OCI-LY7 (cell line): ENCODE measurements around the gene TULP4.

ENCODE experiments used
- CTCF ChIP-seq: fragments of 200-600 bp; sonication (generic); conservative IDR thresholded peaks from 2 replicates; pipeline ENCODE4 v1.5.1; 2014; ENCODE audit warnings: mild to moderate bottlenecking, antibody characterized with exemption, low read length, moderate library complexity, mixed read lengths
- EZH2phosphoT487 ChIP-seq: fragments of 200-600 bp; sonication (generic); IDR thresholded peaks from 2 replicates; pipeline ENCODE4 v1.6.1; 2018; ENCODE audit warnings: low read depth, borderline replicate concordance, mild to moderate bottlenecking, mixed run types, antibody characterized with exemption, low read length, moderate library complexity, mixed read lengths

GRCh38 chr6:158268361-158269147 is 43.7 kb upstream of the TULP4 start:
- TF ChIP-seq CTCF (no peak), EZH2phosphoT487 (no peak)
